ENCODE data around the gene REELD1.

REELD1 gene

DNA sequence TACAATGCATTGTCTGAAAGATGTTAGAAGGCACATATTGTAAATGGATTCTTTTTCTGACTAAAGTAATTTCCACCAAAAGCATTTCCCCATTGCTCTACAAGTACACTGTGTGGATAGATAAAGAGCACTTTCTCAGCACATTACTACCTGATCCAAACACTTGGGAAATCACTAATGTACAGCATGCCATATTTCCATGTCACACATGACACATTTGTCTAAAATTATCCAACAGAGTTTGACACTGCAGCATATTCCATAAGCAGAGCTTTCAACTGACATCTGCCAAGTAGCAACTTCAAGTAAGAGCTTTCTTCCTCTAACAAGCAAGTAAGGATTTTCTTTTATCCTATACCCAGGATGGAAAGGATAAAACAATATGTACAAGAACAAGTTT is 49.5 kb downstream of the REELD1 start:
- no peaks in the 10 kb centered on the region for H3K27me3 Mint-ChIP-seq (ENCODE audit: low read depth)
- H3K4me3 Mint-ChIP-seq: no peak overlapping the region
- H3K9me3 Mint-ChIP-seq: no peaks in the 10 kb centered on the region
- no peak overlapping the region for H3K27ac Mint-ChIP-seq
- H3K36me3 Mint-ChIP-seq (ENCODE audit: low read depth): peaks cover 2% of the 10 kb centered on the region
- no peak for DNase-seq (ENCODE audit: low spot score)
- H3K4me1 Mint-ChIP-seq (ENCODE audit: low read depth): no peaks in the 10 kb centered on the region

- no peak overlapping the region for H3K4me3 Mint-ChIP-seq
- no peaks in the 10 kb centered on the region for H3K9me3 Mint-ChIP-seq
- no peak overlapping the region for H3K27ac Mint-ChIP-seq
- H3K36me3 Mint-ChIP-seq (ENCODE audit: low read depth): peaks cover 2% of the 10 kb centered on the region
- H3K27me3 Mint-ChIP-seq (ENCODE audit: low read depth): no peaks in the 10 kb centered on the region
- no peaks in the 10 kb centered on the region for H3K4me1 Mint-ChIP-seq (ENCODE audit: low read depth)
- DNase-seq (ENCODE audit: low spot score): no peak
Measured at GRCh38 chr4:146265950-146266490, 51.7 kb downstream of the REELD1 start.

GRCh38 chr4:146267826-146268225 is 53.5 kb downstream of the REELD1 start:
- H3K9me3 Mint-ChIP-seq: no peaks in the 10 kb centered on the region
- no peak overlapping the region for H3K27ac Mint-ChIP-seq
- no peaks in the 10 kb centered on the region for H3K27me3 Mint-ChIP-seq (ENCODE audit: low read depth)
- no peaks in the 10 kb centered on the region for H3K4me1 Mint-ChIP-seq (ENCODE audit: low read depth)
- H3K4me3 Mint-ChIP-seq: no peak overlapping the region
- peaks cover 2% of the 10 kb centered on the region for H3K36me3 Mint-ChIP-seq (ENCODE audit: low read depth)
- DNase-seq (ENCODE audit: low spot score): no peak

- Mint-ChIP-seq H3K27ac (no peak overlapping the region), H3K36me3 (ENCODE audit: low read depth) (peaks cover 2% of the 10 kb centered on the region), H3K4me1 (ENCODE audit: low read depth) (no peaks in the 10 kb centered on the region), H3K27me3 (ENCODE audit: low read depth) (no peaks in the 10 kb centered on the region), H3K4me3 (no peak overlapping the region), H3K9me3 (no peaks in the 10 kb centered on the region)
- DNase-seq (ENCODE audit: low spot score): no peak
Measured at GRCh38 chr4:146269228-146269653, 54.9 kb downstream of the REELD1 start.

DNA sequence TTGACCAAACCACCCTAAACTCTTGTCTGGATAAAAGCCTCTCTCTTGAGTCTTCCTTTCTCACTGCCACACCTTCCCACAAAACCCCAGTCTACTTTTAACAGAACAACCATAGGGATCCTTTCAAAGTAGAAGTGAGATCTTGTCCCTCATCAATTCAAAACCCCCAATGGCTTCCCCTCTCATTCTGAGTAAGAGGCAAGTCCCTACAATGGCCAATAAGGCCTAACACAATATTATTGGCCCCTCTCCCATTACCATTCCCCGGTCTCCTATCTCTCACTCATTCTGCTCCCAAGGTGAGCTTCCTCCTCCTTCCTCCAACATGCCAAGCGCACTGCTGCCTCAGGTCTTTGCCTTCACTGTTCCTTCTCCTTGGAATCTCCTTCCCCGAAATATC is 57.1 kb downstream of the REELD1 start:
- Mint-ChIP-seq H3K36me3 (ENCODE audit: low read depth) (no peaks in the 10 kb centered on the region), H3K4me3 (no peak overlapping the region), H3K9me3 (no peaks in the 10 kb centered on the region), H3K27ac (no peak overlapping the region), H3K4me1 (ENCODE audit: low read depth) (no peaks in the 10 kb centered on the region), H3K27me3 (ENCODE audit: low read depth) (no peaks in the 10 kb centered on the region)
- DNase-seq (ENCODE audit: low spot score): no peak

DNA sequence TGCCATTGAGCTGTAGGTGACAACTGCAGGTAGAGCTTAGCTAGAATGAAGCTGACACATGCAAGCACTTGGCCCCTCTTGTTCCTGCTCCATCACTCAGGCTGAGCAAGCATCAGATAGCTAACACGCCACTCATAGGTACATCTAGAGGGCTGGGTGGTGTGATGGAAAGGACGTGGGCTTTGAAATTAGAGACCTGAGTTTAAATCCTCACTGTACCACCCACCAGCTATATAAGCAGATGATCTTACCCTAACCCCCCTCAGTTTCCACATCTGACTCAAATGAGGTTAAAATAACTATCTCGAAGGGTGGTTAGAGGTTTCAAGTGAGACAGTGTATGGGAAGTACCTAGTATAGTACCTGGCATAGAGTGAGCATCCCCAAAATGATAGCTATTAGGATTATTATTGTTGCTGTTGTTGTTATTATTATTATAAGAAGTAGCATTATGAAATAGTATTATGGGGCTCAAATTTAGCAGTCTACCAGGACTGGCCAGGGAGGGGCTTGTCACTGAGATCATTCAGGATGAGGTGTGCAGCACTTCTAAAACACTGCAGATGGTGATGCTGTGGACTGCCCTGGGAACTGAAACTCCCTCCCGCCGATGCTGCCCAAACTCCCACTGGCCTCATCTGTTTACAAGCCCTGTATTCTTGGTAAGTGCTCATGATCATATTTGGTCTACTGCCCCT is 59.0 kb downstream of the REELD1 start:
- peak; percentile 25 for DNase-seq (ENCODE audit: low spot score)
- Mint-ChIP-seq H3K4me3 (no peak overlapping the region), H3K4me1 (ENCODE audit: low read depth) (no peaks in the 10 kb centered on the region), H3K27me3 (ENCODE audit: low read depth) (no peaks in the 10 kb centered on the region), H3K9me3 (no peaks in the 10 kb centered on the region), H3K27ac (no peak overlapping the region), H3K36me3 (ENCODE audit: low read depth) (no peaks in the 10 kb centered on the region)

- H3K4me1 Mint-ChIP-seq (ENCODE audit: low read depth): no peaks in the 10 kb centered on the region
Measured at GRCh38 chr4:146274774-146275173, 60.4 kb downstream of the REELD1 start.

GRCh38 chr4:146275370-146275769 is 61.0 kb downstream of the REELD1 start:
- Mint-ChIP-seq H3K36me3 (ENCODE audit: low read depth) (no peaks in the 10 kb centered on the region), H3K27ac (no peak overlapping the region), H3K4me3 (no peak overlapping the region), H3K27me3 (ENCODE audit: low read depth) (no peaks in the 10 kb centered on the region), H3K4me1 (ENCODE audit: low read depth) (no peaks in the 10 kb centered on the region), H3K9me3 (no peaks in the 10 kb centered on the region)
- no peak for DNase-seq (ENCODE audit: low spot score)

More at GRCh38 chr4:146274774-146275173, 60.4 kb downstream of the REELD1 start:
- H3K4me3 Mint-ChIP-seq: no peak overlapping the region
- DNase-seq (ENCODE audit: low spot score): no peak
- no peak overlapping the region for H3K27ac Mint-ChIP-seq
- H3K27me3 Mint-ChIP-seq (ENCODE audit: low read depth): no peaks in the 10 kb centered on the region
- H3K9me3 Mint-ChIP-seq: no peaks in the 10 kb centered on the region
- H3K36me3 Mint-ChIP-seq (ENCODE audit: low read depth): no peaks in the 10 kb centered on the region

- Mint-ChIP-seq H3K4me1 (ENCODE audit: low read depth) (no peaks in the 10 kb centered on the region), H3K27ac (no peak overlapping the region), H3K36me3 (ENCODE audit: low read depth) (no peaks in the 10 kb centered on the region), H3K4me3 (no peak overlapping the region), H3K9me3 (no peaks in the 10 kb centered on the region), H3K27me3 (ENCODE audit: low read depth) (no peaks in the 10 kb centered on the region)
- DNase-seq (ENCODE audit: low spot score): no peak
Measured at GRCh38 chr4:146278986-146279385, 64.6 kb downstream of the REELD1 start.

Measured in T-helper 2 cell treated with Interferon-gamma antibody and Interleukin-4, amounts not matched to agents 5 μg/mL and 100 μg/mL, for 36 hours (primary cell).